ENCODE data around the gene GRIK4. TPM values are rescaled to one million over a fixed set of nuclear protein-coding genes. Genes with fewer than 3 reads are reported as not detected.

Gene GRIK4
- total and polyA plus RNA-seq, 9 of the 15 experiments (the other 6 are each of a cell fraction or from before 2014, with no cell fraction given) = not detected

DNA sequence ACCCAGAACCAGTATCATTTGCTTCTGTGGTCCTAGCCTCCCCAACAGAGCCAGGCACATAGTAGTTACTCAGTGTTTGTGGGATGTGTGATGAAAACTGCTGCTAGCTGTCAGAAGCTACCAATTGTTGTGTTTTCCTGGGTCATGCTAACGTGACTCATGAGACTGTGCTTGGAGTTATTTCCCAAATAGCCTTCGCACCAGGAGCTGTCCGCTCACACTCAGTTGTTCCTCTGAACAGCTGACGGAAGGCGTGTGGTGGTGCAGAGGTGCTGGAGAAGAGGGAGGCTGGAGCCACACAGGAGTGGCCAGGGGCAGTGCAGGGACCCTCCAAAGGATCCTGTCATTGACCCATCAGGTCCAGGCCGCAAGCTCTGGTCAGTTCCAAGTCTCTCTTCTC lies 458.4 kb downstream of the GRIK4 start:
- Histone ChIP-seq H3K27me3 (ENCODE audit: control insufficient read depth in 2 of 2, insufficient read depth in 2 of 2, low read length in 2 of 2) (peaks cover 0 to 34% of the 10 kb centered on the region in 2 experiments; a peak in 3 of 5 replicates), H3K9ac (ENCODE audit: insufficient read depth in 1 of 2, low read depth in 2 of 2, low read length in 2 of 2) (no peak overlapping the region), H2AFZ (ENCODE audit: low read depth, low read length) (no peak overlapping the region), H3K27ac (ENCODE audit: extremely low read depth, low read depth, low read length) (no peak overlapping the region), H3K9me3 (replicated peaks; ENCODE audit: control insufficient read depth, insufficient read depth, low read depth, low read length) (no peaks in the 10 kb centered on the region), H3K4me2 (ENCODE audit: insufficient read depth, low read length) (no peak overlapping the region), H3K9me1 (ENCODE audit: control insufficient read depth, insufficient read depth, low read length) (no peaks in the 10 kb centered on the region), H4K20me1 (replicated peaks; ENCODE audit: control insufficient read depth, insufficient read depth, low read length) (no peaks in the 10 kb centered on the region), H3K4me3 (no peak overlapping the region), H3K79me2 (ENCODE audit: control insufficient read depth, insufficient read depth, low read length) (no peaks in the 10 kb centered on the region), H3K36me3 (ENCODE audit: control insufficient read depth, insufficient read depth, low read length) (no peaks in the 10 kb centered on the region), H3K4me1 (replicated peaks in 1 of 2; ENCODE audit: control insufficient read depth in 2 of 2, insufficient read depth in 2 of 2, low read length in 2 of 2) (no peaks in the 10 kb centered on the region)
- TF ChIP-seq OTX1 (CRISPR knock-in tag; IDR thresholded peaks at IDR 0.05) = no peak
- no peak for TF ChIP-seq ZNF347 (CRISPR knock-in tag; IDR thresholded peaks at IDR 0.05; ENCODE audit: low read depth)
- TF ChIP-seq, protein P1, sequence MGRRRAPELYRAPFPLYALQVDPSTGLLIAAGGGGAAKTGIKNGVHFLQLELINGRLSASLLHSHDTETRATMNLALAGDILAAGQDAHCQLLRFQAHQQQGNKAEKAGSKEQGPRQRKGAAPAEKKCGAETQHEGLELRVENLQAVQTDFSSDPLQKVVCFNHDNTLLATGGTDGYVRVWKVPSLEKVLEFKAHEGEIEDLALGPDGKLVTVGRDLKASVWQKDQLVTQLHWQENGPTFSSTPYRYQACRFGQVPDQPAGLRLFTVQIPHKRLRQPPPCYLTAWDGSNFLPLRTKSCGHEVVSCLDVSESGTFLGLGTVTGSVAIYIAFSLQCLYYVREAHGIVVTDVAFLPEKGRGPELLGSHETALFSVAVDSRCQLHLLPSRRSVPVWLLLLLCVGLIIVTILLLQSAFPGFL (CRISPR knock-in tag; IDR thresholded peaks at IDR 0.05) = no peak
- TF ChIP-seq ZBTB1 (CRISPR knock-in tag; IDR thresholded peaks at IDR 0.05; ENCODE audit: borderline replicate concordance, low read depth) = no peak
- TF ChIP-seq, protein P2, sequence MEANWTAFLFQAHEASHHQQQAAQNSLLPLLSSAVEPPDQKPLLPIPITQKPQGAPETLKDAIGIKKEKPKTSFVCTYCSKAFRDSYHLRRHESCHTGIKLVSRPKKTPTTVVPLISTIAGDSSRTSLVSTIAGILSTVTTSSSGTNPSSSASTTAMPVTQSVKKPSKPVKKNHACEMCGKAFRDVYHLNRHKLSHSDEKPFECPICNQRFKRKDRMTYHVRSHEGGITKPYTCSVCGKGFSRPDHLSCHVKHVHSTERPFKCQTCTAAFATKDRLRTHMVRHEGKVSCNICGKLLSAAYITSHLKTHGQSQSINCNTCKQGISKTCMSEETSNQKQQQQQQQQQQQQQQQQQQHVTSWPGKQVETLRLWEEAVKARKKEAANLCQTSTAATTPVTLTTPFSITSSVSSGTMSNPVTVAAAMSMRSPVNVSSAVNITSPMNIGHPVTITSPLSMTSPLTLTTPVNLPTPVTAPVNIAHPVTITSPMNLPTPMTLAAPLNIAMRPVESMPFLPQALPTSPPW (CRISPR knock-in tag; IDR thresholded peaks at IDR 0.05) = no peak
- TF ChIP-seq ZNF76 (CRISPR knock-in tag; IDR thresholded peaks at IDR 0.05; ENCODE audit: borderline replicate concordance) = no peak
- TF ChIP-seq CBX1 (IDR thresholded peaks at IDR 0.05; ENCODE audit: low read depth) = no peak
- TF ChIP-seq ZNF134 (CRISPR knock-in tag; conservative IDR thresholded peaks at IDR 0.05) = no peak
- TF ChIP-seq ZSCAN32 (CRISPR knock-in tag; IDR thresholded peaks at IDR 0.05) = no peak
- TF ChIP-seq PYGO2 (tag; IDR thresholded peaks at IDR 0.05) = no peak
- TF ChIP-seq NCOA6 (IDR thresholded peaks at IDR 0.05) = no peak
- TF ChIP-seq, protein P3, sequence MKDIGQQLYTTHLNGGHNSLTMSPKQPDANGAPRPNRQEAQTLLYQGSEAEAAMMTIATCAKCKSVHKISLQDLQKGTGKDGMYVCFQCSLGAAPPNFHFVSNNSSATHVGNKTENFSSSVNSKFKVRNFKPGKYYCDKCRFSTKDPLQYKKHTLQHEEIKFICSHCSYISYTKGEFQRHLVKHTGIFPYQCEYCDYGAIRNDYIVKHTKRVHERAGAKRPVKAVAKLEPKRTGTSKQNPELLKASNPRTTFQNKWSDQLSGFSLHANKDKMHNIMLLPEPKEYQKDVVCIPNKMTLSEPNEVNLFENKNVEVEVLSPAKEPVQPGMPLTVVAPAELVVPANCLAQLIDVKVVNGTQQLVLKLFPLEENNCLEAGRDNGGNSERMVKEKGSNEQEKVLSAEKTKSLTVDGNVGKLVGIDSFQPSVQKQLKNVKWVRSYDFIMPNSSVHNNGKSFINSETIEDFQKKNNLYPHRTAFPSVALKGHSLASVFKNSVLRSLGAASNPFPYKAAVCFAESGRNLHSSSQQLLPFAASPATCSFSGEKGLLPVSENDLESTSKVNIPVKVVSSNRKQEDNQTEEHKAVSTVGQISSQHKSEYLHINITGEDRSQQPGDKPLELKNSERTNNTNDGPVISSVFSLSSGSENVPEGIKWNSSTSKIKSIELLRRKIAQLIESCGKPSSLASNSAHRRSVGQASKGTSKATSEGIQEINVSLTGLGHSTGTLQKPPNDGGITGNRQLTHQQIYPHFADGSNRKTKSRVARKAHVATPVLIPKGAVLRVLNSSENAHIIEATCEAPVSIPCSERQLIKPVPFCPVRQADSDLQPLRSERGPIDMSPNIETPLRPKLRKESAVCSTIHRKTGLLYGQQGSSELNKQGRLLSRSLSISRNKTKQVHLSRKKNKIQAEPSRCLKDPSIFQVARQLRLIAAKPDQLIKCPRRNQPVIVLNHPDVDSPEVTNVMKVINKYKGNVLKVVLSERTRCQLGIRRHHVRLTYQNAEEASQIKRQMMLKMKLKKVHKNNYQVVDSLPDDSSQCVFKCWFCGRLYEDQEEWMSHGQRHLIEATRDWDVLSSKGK (CRISPR knock-in tag; IDR thresholded peaks at IDR 0.05) = no peak
- no peak for TF ChIP-seq BCOR (IDR thresholded peaks at IDR 0.05)
- TF ChIP-seq SIN3B (IDR thresholded peaks at IDR 0.05; ENCODE audit: low read depth) = no peak
- no peak for TF ChIP-seq ZNF583 (CRISPR knock-in tag; IDR thresholded peaks at IDR 0.05)
- TF ChIP-seq XRCC4 (IDR thresholded peaks at IDR 0.05; ENCODE audit: extremely low read depth, insufficient read depth, insufficient read length) = no peak
- no peak for TF ChIP-seq POLR3A (IDR thresholded peaks at IDR 0.05; ENCODE audit: borderline replicate concordance, extremely low read depth, insufficient read depth, insufficient read length)
- no peak for TF ChIP-seq KLF1 (tag; IDR thresholded peaks at IDR 0.05)
- TF ChIP-seq CHD1 (IDR thresholded peaks at IDR 0.05; ENCODE audit: low read length) = no peak
- no peak for TF ChIP-seq MAFF (IDR thresholded peaks at IDR 0.05; ENCODE audit: low read length)
- no TSS peak for BruUV-seq (replicated peaks)
- ATAC-seq = no peak
- POLR2A ChIA-PET = interaction anchor here (0.9 kb wide), 1 partner anchor 15 kb away, joined by 3 read pairs; no protein-coding TSS in a partner anchor
- in situ Hi-C loops (cut with MboI) (no loop called here), intact Hi-C loops (cut with micrococcal nuclease) (no loop called here)
- FAIRE-seq = no peak
- CTCF ChIA-PET (ENCODE audit: low intra/inter-chr PET ratio) = no interaction called here
- WGBS (ENCODE audit: insufficient coverage, low coverage, missing lambda C conversion rate) = 0% methylated on average over 6 of the region's 6 CpGs
- no peak for DNase-seq (ENCODE audit: extremely low read depth in 1 of 4, low spot score in 3 of 4)

Data from K562 (cell line).